Measurements from ENCODE around the gene CDK2AP2.

DNA sequence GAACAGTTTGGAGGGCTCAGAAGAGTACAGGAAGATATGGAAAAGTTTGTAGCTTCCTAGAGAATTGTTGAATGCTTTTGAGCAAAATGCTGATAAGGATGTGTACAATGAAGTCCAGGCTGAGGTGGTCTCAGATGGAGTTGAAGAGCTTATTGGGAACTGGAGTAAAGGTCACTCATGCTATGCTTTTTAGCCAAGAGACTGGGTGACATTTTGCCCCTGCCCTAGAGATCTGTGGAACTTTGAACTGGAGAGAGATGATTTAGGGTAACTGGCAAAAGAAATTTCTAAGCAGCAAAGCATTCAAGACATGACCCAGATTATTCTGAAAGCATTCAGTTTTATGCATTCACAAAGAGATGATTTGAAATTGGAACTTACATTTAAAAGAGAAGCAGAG, 43.2 kb upstream of the CDK2AP2 start:
- TF ChIP-seq, protein P1, sequence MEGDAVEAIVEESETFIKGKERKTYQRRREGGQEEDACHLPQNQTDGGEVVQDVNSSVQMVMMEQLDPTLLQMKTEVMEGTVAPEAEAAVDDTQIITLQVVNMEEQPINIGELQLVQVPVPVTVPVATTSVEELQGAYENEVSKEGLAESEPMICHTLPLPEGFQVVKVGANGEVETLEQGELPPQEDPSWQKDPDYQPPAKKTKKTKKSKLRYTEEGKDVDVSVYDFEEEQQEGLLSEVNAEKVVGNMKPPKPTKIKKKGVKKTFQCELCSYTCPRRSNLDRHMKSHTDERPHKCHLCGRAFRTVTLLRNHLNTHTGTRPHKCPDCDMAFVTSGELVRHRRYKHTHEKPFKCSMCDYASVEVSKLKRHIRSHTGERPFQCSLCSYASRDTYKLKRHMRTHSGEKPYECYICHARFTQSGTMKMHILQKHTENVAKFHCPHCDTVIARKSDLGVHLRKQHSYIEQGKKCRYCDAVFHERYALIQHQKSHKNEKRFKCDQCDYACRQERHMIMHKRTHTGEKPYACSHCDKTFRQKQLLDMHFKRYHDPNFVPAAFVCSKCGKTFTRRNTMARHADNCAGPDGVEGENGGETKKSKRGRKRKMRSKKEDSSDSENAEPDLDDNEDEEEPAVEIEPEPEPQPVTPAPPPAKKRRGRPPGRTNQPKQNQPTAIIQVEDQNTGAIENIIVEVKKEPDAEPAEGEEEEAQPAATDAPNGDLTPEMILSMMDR (IDR thresholded peaks at IDR 0.05) = no peak
- TF ChIP-seq POLR2AphosphoS5 (IDR thresholded peaks at IDR 0.05) (no peak), POLR2A (IDR thresholded peaks at IDR 0.05) (no peak)

All from upper lobe of left lung (tissue), 4 donors.